ENCODE measurements around the gene PGAM2.

Gene PGAM2

DNA sequence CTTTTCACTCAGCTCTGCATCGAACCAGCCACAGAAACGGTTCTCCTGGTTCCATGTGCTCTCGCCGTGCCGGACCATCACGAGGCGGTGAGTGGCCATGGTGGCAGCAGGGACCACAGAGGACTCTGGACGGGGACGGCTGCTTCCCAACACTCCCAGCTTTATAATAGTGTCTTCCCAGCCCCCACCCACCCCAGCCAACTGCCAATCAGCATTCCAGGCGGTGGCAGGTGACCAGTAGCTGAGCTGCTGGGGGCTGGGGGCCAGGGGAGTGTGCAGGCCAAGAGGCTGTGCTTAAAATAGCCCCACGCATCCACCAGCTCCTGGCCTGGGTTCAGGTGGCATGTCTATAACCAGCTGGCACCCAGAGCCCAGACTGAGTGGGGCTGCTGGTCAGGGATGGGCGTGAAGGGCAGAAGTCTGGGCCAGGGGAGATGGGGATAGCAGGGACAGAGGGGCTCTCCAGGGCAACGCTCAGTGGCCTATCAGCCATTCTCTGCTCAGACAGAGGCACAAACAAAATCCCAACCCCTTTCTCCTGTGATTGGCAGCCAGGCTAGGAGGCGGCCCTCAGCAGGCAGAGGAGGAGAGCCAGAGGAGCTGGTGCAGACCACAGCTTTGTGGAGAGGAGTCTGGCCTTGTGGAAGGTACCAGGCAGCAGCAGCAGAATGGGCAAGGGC, at the start of gene PGAM2:
PGAM2 (minus strand) TSS at position 137 of the 680 bp plus-strand sequence; CDS start at position 99, 38 bp downstream.
- Histone ChIP-seq H3K36me3 (ENCODE audit: control insufficient read depth in 1 of 2, insufficient read depth in 2 of 2, low read length in 2 of 2) (peaks cover 15 to 20% of the 10 kb centered on the region in 2 donors), H3K27ac (ENCODE audit: low read length) (no peak within 1 kb of the TSS), H3K4me1 (ENCODE audit: control insufficient read depth in 1 of 2, insufficient read depth in 2 of 2, low read length in 2 of 2) (peaks cover 0 to 15% of the 10 kb centered on the region in 2 donors), H3K9me3 (ENCODE audit: control insufficient read depth in 1 of 2, low read length in 2 of 2) (no peaks in the 10 kb centered on the region), H3K27me3 (ENCODE audit: low read depth, low read length) (no peaks in the 10 kb centered on the region), H3K4me3 (ENCODE audit: low read depth in 1 of 2, low read length in 2 of 2) (no peak within 1 kb of the TSS)

DNA sequence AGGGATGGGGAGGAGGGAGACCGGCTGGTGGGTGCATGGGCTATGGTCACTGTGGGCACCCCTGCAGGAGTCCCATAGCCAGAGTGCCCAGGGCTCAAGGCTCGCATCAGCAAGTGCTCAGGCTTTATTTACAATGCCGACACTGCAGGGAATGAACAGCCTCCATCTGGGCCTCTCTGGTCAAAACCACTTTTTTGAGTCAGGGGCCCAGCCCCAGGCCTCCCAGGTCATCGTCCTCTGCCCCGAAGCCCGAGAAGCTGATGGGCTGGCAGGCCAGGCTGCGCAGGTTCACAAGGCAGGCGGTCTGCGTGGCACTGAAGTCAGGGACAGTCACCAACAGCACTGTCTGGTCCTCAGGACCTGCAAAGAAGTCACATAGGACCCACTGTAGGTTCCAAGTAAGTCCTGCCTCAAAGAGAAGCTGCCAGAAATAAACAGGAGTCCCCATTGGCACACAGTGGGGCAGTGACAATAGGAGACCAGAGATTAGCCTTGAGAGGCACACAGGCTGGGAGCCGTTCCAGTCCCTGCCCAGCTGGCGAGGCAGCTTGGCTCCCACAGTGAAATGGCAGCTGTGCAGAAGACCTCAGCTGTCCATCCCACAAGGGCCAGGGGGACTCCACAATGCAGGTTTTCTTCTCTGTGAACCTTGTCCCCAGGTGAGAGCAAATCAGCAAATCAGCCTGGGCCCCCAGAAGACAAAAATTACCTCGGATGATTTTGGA, 49.4 kb upstream of the PGAM2 start:
- H3K27ac ChIP-seq (ENCODE audit: low read length), result no peak overlapping the region
- H3K27me3 ChIP-seq (ENCODE audit: low read depth, low read length), result no peaks in the 10 kb centered on the region
- peaks cover 15 to 76% of the 10 kb centered on the region in 2 donors for H3K36me3 ChIP-seq (ENCODE audit: control insufficient read depth in 1 of 2, insufficient read depth in 2 of 2, low read length in 2 of 2)
- H3K9me3 ChIP-seq (ENCODE audit: control insufficient read depth in 1 of 2, low read length in 2 of 2), result no peaks in the 10 kb centered on the region
- no peak overlapping the region for H3K4me3 ChIP-seq (ENCODE audit: low read depth in 1 of 2, low read length in 2 of 2)
- no peaks in the 10 kb centered on the region for H3K4me1 ChIP-seq (ENCODE audit: control insufficient read depth in 1 of 2, insufficient read depth in 2 of 2, low read length in 2 of 2)

DNA sequence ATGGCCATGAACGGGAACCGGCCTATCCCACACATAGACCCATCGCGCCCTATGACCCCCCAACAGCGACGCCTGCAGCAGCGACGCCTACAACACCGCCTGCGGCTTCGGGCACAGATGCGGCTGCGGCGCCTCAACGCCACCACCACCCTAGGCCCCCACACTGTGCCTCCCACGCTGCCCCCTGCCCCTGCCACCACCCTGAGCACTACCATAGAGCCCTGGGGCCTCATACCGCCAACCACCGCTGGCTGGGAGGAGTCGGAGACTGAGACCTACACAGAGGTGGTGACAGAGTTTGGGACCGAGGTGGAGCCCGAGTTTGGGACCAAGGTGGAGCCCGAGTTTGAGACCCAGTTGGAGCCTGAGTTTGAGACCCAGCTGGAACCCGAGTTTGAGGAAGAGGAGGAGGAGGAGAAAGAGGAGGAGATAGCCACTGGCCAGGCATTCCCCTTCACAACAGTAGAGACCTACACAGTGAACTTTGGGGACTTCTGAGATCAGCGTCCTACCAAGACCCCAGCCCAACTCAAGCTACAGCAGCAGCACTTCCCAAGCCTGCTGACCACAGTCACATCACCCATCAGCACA, 48.5 kb upstream of the PGAM2 start:
- no peak overlapping the region for H3K27ac ChIP-seq (ENCODE audit: low read length)
- no peaks in the 10 kb centered on the region for H3K4me1 ChIP-seq (ENCODE audit: control insufficient read depth in 1 of 2, insufficient read depth in 2 of 2, low read length in 2 of 2)
- peaks cover 8 to 79% of the 10 kb centered on the region in 2 donors for H3K36me3 ChIP-seq (ENCODE audit: control insufficient read depth in 1 of 2, insufficient read depth in 2 of 2, low read length in 2 of 2)
- no peak overlapping the region for H3K4me3 ChIP-seq (ENCODE audit: low read depth in 1 of 2, low read length in 2 of 2)
- H3K27me3 ChIP-seq (ENCODE audit: low read depth, low read length), result no peaks in the 10 kb centered on the region
- no peaks in the 10 kb centered on the region for H3K9me3 ChIP-seq (ENCODE audit: control insufficient read depth in 1 of 2, low read length in 2 of 2)

DNA sequence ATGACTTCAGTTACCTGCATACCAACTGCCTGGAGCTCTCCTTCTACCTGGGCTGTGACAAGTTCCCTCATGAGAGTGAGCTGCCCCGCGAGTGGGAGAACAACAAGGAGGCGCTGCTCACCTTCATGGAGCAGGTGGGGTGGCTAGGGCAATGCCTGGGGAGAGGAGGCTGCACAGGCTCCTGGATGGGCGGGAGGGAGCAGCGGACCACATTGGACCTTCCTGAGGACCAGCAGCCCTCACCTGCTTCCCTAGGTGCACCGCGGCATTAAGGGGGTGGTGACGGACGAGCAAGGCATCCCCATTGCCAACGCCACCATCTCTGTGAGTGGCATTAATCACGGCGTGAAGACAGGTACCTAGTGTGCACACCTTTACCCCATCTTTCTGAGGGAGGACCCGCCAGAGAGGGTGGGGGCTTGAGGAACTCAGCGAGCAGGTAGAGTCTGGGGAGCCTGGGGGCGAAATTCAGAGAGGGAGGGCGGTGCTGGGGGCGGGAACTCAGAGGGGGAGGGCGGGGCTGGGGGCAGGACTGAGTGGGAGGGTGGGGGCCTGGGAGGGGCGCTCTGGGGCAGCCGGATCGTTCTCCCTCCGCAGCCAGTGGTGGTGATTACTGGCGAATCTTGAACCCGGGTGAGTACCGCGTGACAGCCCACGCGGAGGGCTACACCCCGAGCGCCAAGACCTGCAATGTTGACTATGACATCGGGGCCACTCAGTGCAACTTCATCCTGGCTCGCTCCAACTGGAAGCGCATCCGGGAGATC, 47.8 kb upstream of the PGAM2 start:
- no peaks in the 10 kb centered on the region for H3K9me3 ChIP-seq (ENCODE audit: control insufficient read depth in 1 of 2, low read length in 2 of 2)
- H3K27ac ChIP-seq (ENCODE audit: low read length), result no peak overlapping the region
- H3K36me3 ChIP-seq (ENCODE audit: control insufficient read depth in 1 of 2, insufficient read depth in 2 of 2, low read length in 2 of 2), result peaks cover 8 to 78% of the 10 kb centered on the region in 2 donors
- no peaks in the 10 kb centered on the region for H3K27me3 ChIP-seq (ENCODE audit: low read depth, low read length)
- H3K4me3 ChIP-seq (ENCODE audit: low read depth in 1 of 2, low read length in 2 of 2), result no peak overlapping the region
- no peaks in the 10 kb centered on the region for H3K4me1 ChIP-seq (ENCODE audit: control insufficient read depth in 1 of 2, insufficient read depth in 2 of 2, low read length in 2 of 2)

DNA sequence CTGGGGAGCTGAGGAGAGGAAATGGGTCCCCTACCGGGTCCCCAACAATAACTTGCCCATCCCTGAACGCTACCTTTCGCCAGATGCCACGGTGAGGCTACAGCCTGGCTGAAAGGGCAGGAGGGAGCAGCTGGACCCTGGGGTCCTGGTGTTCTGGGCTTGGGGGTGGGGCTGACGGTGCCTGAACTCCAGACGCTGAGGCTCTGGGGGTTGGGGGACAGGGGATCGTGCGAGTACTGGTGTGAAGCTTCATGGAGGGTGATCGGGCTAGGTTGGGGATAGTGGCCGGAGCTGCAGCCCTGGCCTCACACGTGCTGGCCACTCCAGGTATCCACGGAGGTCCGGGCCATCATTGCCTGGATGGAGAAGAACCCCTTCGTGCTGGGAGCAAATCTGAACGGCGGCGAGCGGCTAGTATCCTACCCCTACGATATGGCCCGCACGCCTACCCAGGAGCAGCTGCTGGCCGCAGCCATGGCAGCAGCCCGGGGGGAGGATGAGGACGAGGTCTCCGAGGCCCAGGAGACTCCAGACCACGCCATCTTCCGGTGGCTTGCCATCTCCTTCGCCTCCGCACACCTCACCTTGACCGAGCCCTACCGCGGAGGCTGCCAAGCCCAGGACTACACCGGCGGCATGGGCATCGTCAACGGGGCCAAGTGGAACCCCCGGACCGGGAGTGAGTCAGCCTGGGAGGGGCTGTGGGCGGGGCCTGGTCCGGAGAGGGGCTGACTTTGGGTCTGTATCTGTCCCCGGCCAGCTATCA, 47.0 kb upstream of the PGAM2 start:
- Histone ChIP-seq H3K27me3 (ENCODE audit: low read depth, low read length) (no peaks in the 10 kb centered on the region), H3K36me3 (ENCODE audit: control insufficient read depth in 1 of 2, insufficient read depth in 2 of 2, low read length in 2 of 2) (peaks cover 8 to 70% of the 10 kb centered on the region in 2 donors), H3K9me3 (ENCODE audit: control insufficient read depth in 1 of 2, low read length in 2 of 2) (no peaks in the 10 kb centered on the region), H3K4me1 (ENCODE audit: control insufficient read depth in 1 of 2, insufficient read depth in 2 of 2, low read length in 2 of 2) (no peaks in the 10 kb centered on the region), H3K27ac (ENCODE audit: low read length) (no peak overlapping the region), H3K4me3 (ENCODE audit: low read depth in 1 of 2, low read length in 2 of 2) (no peak overlapping the region)

DNA sequence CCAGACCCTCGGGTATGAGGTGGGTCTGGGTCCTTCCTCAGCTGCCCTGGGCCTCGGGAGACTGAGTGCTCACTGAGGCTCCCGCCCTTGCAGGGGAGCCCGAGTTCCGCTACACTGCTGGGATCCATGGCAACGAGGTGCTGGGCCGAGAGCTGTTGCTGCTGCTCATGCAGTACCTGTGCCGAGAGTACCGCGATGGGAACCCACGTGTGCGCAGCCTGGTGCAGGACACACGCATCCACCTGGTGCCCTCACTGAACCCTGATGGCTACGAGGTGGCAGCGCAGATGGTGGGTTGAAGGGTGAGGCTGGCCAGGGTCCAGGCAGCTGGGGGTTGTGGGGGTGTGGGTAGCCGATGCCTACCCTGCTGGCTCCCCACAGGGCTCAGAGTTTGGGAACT, 46.4 kb upstream of the PGAM2 start:
- no peak overlapping the region for H3K27ac ChIP-seq (ENCODE audit: low read length)
- peaks cover 8 to 64% of the 10 kb centered on the region in 2 donors for H3K36me3 ChIP-seq (ENCODE audit: control insufficient read depth in 1 of 2, insufficient read depth in 2 of 2, low read length in 2 of 2)
- no peaks in the 10 kb centered on the region for H3K27me3 ChIP-seq (ENCODE audit: low read depth, low read length)
- no peaks in the 10 kb centered on the region for H3K4me1 ChIP-seq (ENCODE audit: control insufficient read depth in 1 of 2, insufficient read depth in 2 of 2, low read length in 2 of 2)
- H3K4me3 ChIP-seq (ENCODE audit: low read depth in 1 of 2, low read length in 2 of 2), result no peak overlapping the region
- H3K9me3 ChIP-seq (ENCODE audit: control insufficient read depth in 1 of 2, low read length in 2 of 2), result no peaks in the 10 kb centered on the region

DNA sequence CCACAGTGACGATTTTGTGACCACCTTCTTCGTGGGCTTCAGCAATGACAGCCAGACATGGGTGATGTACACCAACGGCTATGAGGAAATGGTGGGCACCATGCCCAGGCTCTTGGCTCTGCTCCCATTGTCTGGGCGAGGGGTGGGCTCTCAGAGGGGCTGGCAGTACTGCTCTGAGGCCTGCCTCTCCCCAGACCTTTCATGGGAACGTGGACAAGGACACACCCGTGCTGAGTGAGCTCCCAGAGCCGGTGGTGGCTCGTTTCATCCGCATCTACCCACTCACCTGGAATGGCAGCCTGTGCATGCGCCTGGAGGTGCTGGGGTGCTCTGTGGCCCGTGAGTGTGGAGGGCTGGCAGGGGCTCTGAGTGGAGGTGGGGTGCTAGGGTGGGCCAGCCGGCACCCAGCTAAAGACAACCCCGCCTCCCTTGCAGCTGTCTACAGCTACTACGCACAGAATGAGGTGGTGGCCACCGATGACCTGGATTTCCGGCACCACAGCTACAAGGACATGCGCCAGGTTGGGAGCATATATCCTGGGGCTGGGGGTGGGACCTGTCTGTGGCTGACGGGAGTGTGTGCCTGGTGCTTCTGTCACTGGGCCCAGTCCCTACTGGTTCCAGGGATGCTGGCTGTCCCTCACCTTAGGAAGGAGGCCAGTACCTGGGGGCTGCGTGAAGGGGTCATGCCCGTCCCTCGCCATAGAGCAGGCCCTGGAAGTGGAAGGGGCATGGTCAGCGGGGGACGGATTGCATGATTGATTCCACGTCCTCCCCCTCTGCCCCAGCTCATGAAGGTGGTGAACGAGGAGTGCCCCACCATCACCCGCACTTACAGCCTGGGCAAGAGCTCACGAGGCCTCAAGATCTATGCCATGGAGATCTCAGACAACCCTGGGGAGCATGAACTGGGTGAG, 45.6 kb upstream of the PGAM2 start:
- H3K4me1 ChIP-seq (ENCODE audit: control insufficient read depth in 1 of 2, insufficient read depth in 2 of 2, low read length in 2 of 2), result no peaks in the 10 kb centered on the region
- no peak overlapping the region for H3K27ac ChIP-seq (ENCODE audit: low read length)
- H3K36me3 ChIP-seq (ENCODE audit: control insufficient read depth in 1 of 2, insufficient read depth in 2 of 2, low read length in 2 of 2), result peaks cover 8 to 64% of the 10 kb centered on the region in 2 donors
- H3K9me3 ChIP-seq (ENCODE audit: control insufficient read depth in 1 of 2, low read length in 2 of 2), result no peaks in the 10 kb centered on the region
- no peaks in the 10 kb centered on the region for H3K27me3 ChIP-seq (ENCODE audit: low read depth, low read length)
- H3K4me3 ChIP-seq (ENCODE audit: low read depth in 1 of 2, low read length in 2 of 2), result no peak overlapping the region

DNA sequence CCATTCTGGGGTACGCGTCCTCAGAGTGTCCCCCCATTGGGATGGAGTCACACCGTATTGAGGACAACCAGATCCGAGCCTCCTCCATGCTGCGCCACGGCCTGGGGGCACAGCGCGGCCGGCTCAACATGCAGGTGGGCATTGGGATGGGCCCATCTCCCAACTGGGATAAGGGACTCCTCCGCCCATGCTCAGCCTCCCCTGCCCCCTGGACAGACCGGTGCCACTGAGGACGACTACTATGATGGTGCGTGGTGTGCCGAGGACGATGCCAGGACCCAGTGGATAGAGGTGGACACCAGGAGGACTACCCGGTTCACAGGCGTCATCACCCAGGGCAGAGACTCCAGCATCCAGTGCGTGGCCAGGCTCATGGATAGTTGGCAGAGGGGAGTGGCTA, 44.6 kb upstream of the PGAM2 start:
- peaks cover 2 to 54% of the 10 kb centered on the region in 2 donors for H3K36me3 ChIP-seq (ENCODE audit: control insufficient read depth in 1 of 2, insufficient read depth in 2 of 2, low read length in 2 of 2)
- H3K27me3 ChIP-seq (ENCODE audit: low read depth, low read length), result no peaks in the 10 kb centered on the region
- no peak overlapping the region for H3K4me3 ChIP-seq (ENCODE audit: low read depth in 1 of 2, low read length in 2 of 2)
- no peaks in the 10 kb centered on the region for H3K9me3 ChIP-seq (ENCODE audit: control insufficient read depth in 1 of 2, low read length in 2 of 2)
- H3K27ac ChIP-seq (ENCODE audit: low read length), result no peak overlapping the region
- no peaks in the 10 kb centered on the region for H3K4me1 ChIP-seq (ENCODE audit: control insufficient read depth in 1 of 2, insufficient read depth in 2 of 2, low read length in 2 of 2)

DNA sequence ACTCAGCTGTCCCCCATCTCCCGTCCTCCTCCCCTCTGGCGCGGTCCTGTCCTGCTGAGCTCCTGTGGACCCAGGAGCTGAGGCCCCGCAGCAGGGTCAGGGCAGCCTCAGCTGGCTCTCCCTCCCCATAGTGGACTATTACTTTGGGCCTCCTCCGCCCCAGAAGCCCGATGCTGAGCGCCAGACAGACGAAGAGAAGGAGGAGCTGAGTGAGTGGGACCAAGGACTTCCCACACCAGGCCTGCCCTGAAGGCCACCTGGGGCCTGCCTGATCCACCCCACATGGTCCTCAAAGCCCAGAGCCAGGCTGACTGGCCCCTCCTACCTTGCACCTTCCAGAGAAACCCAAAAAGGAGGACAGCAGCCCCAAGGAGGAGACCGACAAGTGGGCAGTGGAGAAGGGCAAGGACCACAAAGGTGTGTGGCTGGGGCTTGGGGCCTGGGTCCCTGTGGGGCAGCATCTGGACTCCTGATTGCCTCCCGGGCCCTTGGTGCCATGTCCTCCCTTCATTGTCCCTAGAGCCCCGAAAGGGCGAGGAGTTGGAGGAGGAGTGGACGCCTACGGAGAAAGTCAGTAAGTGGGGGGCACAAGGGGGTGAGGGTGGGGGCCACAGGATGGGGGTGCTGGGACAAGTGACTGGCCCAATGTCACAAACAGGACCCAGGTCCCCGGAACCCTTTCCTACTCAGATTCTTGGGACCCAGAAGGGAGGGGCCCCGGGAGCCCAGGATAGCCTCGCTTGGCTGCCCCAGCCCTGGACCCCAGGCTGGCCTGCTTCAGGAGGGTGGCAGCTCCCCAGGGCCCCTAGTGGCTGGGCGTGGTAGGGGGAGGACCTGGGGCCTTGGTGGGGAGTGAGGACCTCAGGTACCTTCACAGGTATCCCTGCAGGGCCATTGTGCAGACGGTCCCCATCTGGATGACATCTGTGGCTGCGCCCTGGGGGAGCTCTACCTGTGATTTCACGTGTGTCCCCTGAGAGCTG, 43.7 kb upstream of the PGAM2 start:
- Histone ChIP-seq H3K36me3 (ENCODE audit: control insufficient read depth in 1 of 2, insufficient read depth in 2 of 2, low read length in 2 of 2) (peaks cover 0 to 45% of the 10 kb centered on the region in 2 donors), H3K4me3 (ENCODE audit: low read depth in 1 of 2, low read length in 2 of 2) (no peak overlapping the region), H3K27ac (ENCODE audit: low read length) (no peak overlapping the region), H3K9me3 (ENCODE audit: control insufficient read depth in 1 of 2, low read length in 2 of 2) (no peaks in the 10 kb centered on the region), H3K4me1 (ENCODE audit: control insufficient read depth in 1 of 2, insufficient read depth in 2 of 2, low read length in 2 of 2) (no peaks in the 10 kb centered on the region), H3K27me3 (ENCODE audit: low read depth, low read length) (no peaks in the 10 kb centered on the region)

Data from muscle layer of duodenum (tissue), 2 donors.